ENCODE data around the gene MEGF6. TPM values are rescaled to one million over a fixed set of nuclear protein-coding genes. Genes with fewer than 3 reads are reported as not detected.
A peak's percentile ranks its signal among the peaks of the same experiment; 100 is the strongest.

MEGF6 gene
- total RNA-seq, 1 experiment from 2014 or later, result 14.3 TPM

DNA sequence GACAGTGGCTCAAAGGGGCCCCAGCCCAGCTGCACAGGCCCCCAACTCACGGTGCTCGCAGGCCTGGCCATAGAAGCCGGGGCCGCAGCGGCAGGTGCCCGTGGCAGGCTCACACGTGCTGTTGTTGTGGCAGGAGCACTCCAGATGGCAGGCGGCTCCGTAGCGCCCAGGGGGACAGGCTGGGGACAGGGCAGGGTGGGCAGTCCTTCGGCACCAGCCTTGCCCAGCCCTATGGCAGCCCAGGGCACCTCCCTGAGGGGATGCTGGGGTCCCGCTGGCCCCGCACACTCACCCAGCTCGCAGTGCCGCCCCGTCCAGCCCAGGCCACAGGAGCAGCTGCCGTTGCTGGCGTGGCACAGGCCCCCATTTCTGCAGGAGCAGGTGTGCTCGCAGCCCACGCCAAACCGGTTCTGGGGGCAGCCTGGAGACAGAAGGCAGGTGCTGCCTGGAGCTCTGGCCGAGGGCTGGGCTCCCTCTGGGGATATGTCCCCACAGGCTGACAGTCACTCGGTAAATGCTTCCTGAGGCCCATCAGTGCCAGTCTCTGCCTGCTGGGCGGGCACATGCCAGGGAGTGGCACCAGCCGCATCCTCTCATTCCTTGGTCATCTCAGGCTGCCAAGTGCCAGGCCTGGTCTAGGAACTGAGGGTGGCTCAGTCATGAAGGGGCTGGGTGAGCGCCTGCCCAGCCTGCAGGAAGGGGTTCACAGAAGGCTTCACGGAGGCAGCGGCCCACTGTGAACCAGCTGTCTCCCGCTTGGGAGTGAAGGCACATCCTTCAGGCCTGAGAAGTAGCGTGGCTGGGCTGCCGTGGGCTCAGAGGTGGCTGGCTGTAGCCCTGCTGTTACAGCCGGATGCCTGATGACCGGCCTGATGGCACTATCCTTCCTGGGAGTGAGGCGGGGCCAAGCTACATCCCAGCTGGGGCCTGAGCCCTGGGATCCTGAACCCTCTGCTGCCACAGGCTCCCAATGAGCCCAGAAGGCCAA, 116.7 kb downstream of the MEGF6 start:
- CTCF ChIA-PET, result interaction anchor here (0.6 to 5.0 kb wide), 2 partner anchors 115 to 126 kb away, joined by 5 to 63 read pairs; no protein-coding TSS in a partner anchor
- intact Hi-C loops (cut with micrococcal nuclease), result loop anchor here (10.0 kb wide), 1 partner anchor 70 kb away; no protein-coding TSS in a partner anchor

DNA sequence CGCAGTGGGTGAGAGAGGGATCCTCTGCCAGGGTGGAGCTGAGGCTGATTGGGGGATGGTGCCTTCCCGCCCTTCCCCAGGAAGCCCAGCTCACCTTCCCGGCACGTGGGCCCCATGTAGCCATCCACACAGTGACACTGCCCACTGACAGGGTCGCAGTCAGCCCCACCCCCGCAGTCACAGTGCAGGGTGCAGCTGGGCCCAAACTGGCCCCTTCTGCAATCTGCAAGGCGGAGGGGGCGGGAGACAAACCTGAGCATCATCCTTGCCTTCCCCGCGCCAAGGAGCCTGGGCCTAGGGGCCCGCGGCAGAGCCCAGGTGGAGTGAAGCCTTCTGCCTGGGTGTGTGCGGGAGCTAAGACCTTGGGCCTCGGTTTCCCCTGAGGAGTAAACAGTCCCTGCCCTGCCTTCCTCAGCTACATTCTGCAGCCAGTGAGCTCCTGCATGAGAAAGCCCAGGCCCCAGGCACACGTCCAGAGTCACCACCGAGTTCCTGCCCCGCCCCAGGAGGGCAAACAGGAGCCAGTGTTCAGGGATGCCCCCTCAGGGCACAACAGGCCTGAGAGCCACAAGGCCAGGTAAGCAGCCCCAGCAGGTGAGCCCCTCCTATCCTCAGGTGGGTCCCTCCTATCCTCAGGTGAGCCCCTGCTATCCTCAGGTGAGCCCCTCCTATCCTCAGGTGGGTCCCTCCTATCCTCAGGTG, 118.6 kb downstream of the MEGF6 start:
- H3K36me3 Mint-ChIP-seq (ENCODE audit: insufficient read depth, unreplicated experiment), result no peaks in the 10 kb centered on the region
- intact Hi-C loops (cut with micrococcal nuclease), result loop anchor here (10.0 kb wide), 1 partner anchor 72 kb away; no protein-coding TSS in a partner anchor
- no peaks in the 10 kb centered on the region for H3K4me1 Mint-ChIP-seq (ENCODE audit: insufficient read depth, unreplicated experiment)
- H3K4me3 Mint-ChIP-seq (ENCODE audit: unreplicated experiment), result no peak overlapping the region
- DNase-seq (ENCODE audit: unreplicated experiment), result no peak
- POLR2A ChIA-PET, result interaction anchor here (1.2 kb wide), 1 partner anchor 126 kb away, joined by 4 read pairs; no protein-coding TSS in a partner anchor
- no TSS peak for BruUV-seq (replicated peaks)
- no peak overlapping the region for H3K27ac Mint-ChIP-seq (ENCODE audit: low read depth, unreplicated experiment)
- CTCF ChIA-PET, result interaction anchor here (0.7 to 5.0 kb wide), 7 partner anchors 8 to 452 kb away, joined by 3 to 63 read pairs (median 5); partner anchors contain the start of gene TPRG1L
- no peaks in the 10 kb centered on the region for H3K27me3 Mint-ChIP-seq (ENCODE audit: insufficient read depth, unreplicated experiment)
- TF ChIP-seq, protein P1, sequence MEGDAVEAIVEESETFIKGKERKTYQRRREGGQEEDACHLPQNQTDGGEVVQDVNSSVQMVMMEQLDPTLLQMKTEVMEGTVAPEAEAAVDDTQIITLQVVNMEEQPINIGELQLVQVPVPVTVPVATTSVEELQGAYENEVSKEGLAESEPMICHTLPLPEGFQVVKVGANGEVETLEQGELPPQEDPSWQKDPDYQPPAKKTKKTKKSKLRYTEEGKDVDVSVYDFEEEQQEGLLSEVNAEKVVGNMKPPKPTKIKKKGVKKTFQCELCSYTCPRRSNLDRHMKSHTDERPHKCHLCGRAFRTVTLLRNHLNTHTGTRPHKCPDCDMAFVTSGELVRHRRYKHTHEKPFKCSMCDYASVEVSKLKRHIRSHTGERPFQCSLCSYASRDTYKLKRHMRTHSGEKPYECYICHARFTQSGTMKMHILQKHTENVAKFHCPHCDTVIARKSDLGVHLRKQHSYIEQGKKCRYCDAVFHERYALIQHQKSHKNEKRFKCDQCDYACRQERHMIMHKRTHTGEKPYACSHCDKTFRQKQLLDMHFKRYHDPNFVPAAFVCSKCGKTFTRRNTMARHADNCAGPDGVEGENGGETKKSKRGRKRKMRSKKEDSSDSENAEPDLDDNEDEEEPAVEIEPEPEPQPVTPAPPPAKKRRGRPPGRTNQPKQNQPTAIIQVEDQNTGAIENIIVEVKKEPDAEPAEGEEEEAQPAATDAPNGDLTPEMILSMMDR (IDR thresholded peaks at IDR 0.05; ENCODE audit: unreplicated experiment), result no peak
- H3K9me3 Mint-ChIP-seq (ENCODE audit: unreplicated experiment), result peaks cover 10% of the 10 kb centered on the region

More for the DNA sequence above, 116.7 kb downstream of the MEGF6 start:
- H3K27me3 Mint-ChIP-seq (ENCODE audit: insufficient read depth, unreplicated experiment), result no peaks in the 10 kb centered on the region
- DNase-seq (ENCODE audit: unreplicated experiment), result no peak
- POLR2A ChIA-PET, result interaction anchor here (0.7 kb wide), 1 partner anchor 230 kb away, joined by 3 read pairs; no protein-coding TSS in a partner anchor
- no peaks in the 10 kb centered on the region for H3K36me3 Mint-ChIP-seq (ENCODE audit: insufficient read depth, unreplicated experiment)
- H3K27ac Mint-ChIP-seq (ENCODE audit: low read depth, unreplicated experiment), result no peak overlapping the region
- H3K4me1 Mint-ChIP-seq (ENCODE audit: insufficient read depth, unreplicated experiment), result no peaks in the 10 kb centered on the region
- no TSS peak for BruUV-seq (replicated peaks)
- no peak overlapping the region for H3K4me3 Mint-ChIP-seq (ENCODE audit: unreplicated experiment)
- H3K9me3 Mint-ChIP-seq (ENCODE audit: unreplicated experiment), result no peaks in the 10 kb centered on the region
- TF ChIP-seq, protein P1 (IDR thresholded peaks at IDR 0.05; ENCODE audit: unreplicated experiment), result no peak

DNA sequence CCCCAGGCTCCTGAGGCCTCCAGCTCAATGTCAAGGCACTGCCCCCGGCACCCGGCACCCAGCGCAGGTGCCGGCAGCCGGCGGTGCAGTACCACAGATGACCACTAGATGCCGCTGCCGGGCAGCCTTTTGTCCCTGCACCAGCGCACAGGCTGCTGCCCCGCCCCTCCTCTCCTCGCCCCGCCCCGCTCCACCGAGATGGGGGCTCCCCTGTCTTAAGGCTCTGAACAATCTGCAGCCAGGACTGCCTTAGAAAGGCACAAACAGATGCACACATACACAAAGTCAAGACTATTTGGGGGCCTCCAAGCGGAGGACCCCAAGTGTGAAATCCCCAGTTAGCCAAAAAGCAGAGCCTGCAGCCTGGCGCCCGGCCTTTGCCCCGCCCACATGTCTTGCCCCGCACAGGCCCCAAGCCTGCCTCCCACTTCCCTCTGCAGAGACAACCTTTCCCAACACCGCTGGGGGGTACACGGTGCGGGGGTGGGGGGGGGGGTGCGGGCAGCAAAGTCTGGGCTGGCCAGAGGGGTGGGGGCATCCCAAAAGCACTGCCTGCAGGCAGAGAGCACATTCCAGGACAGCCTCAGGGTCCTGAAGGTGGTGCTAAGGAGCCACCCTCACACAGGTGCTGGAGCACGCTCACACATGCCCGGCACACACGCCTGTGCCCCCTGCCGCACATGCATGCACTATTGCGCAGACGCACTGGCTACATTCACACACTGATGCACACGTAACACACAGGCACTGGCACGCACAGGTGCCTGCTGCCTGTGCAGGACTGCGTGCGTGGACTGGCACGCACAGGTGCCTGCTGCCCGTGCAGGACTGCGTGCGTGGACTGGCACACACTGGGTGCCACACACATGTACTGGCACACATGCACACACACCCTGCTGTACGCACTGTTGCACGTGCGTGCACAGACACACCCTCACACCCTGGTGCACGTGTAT, 119.7 kb downstream of the MEGF6 start:
- peaks cover 10% of the 10 kb centered on the region for H3K9me3 Mint-ChIP-seq (ENCODE audit: unreplicated experiment)
- TF ChIP-seq, protein P1 (IDR thresholded peaks at IDR 0.05; ENCODE audit: unreplicated experiment), result peak; percentile 99
- peak; percentile 66 for DNase-seq (ENCODE audit: unreplicated experiment)
- H3K27me3 Mint-ChIP-seq (ENCODE audit: insufficient read depth, unreplicated experiment), result no peaks in the 10 kb centered on the region
- ChIA-PET POLR2A (interaction anchor here (0.8 to 1.2 kb wide), 2 partner anchors 128 to 131 kb away, joined by 3 to 4 read pairs; no protein-coding TSS in a partner anchor), CTCF (interaction anchor here (0.5 to 5.0 kb wide), 34 partner anchors 7 to 1720 kb away, joined by 3 to 84 read pairs (median 4); partner anchors contain the start of gene TPRG1L)
- H3K4me1 Mint-ChIP-seq (ENCODE audit: insufficient read depth, unreplicated experiment), result no peaks in the 10 kb centered on the region
- H3K4me3 Mint-ChIP-seq (ENCODE audit: unreplicated experiment), result no peak overlapping the region
- no TSS peak for BruUV-seq (replicated peaks)
- intact Hi-C loops (cut with micrococcal nuclease), result loop anchor here (1.0 to 10.0 kb wide), 3 partner anchors 73 to 128 kb away; no protein-coding TSS in a partner anchor
- H3K36me3 Mint-ChIP-seq (ENCODE audit: insufficient read depth, unreplicated experiment), result no peaks in the 10 kb centered on the region
- H3K27ac Mint-ChIP-seq (ENCODE audit: low read depth, unreplicated experiment), result no peak overlapping the region

Data from MCF 10A (cell line).